ENCODE measurements around the gene CASP5.

Gene CASP5

DNA sequence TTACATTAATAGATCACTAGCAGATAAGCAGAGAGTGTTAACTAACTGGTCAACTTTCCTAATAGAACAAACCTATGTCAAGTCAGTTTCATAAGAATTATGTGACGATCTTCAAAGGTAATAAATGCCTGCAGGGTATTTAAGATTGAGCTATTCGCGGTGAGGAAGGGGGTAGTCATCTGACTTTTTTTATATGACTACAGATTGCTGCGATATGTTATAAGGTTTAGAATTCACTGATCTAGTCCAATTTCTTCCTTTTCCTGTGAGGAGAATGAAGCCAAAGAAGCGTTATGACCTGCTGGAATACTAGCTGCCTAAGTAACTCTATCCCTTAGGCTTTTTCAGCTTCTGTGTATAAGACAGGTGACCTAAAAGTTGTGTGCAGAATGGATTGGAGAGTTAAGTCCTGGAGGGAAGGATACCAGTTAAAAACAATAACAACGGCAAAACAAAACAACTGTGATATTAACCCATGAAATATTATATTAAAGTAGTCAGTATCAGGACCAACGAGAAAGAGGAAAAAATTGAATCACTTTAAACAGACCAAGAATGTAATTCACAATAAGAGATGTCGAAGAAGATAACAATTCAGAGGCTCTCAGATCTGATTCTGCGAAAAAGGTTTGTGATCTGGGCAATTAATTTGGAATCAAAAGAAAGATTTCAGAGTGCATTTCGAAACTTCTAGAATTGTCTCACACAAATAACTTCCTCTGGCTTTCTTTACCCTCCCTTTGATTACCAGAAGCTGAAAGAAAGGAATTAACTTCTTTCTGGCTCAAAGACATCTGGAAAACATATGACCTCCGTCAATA, 55.2 kb downstream of the CASP5 start:
- peak overlapping the region; percentile 85 for H3K4me3 ChIP-seq (ENCODE audit: low read length)
- peak; percentile 58 for DNase-seq (ENCODE audit: low read depth)
- no peak for TF ChIP-seq CTCF (IDR thresholded peaks at IDR 0.05; ENCODE audit: insufficient read depth, low read depth, low read length, missing control alignments)

GRCh38 chr11:104965735-104966134, 57.2 kb downstream of the CASP5 start:
- peak; percentile 75 for DNase-seq (ENCODE audit: low read depth)
- peak overlapping the region; percentile 85 for H3K4me3 ChIP-seq (ENCODE audit: low read length)
- no peak for TF ChIP-seq CTCF (IDR thresholded peaks at IDR 0.05; ENCODE audit: insufficient read depth, low read depth, low read length, missing control alignments)

DNA sequence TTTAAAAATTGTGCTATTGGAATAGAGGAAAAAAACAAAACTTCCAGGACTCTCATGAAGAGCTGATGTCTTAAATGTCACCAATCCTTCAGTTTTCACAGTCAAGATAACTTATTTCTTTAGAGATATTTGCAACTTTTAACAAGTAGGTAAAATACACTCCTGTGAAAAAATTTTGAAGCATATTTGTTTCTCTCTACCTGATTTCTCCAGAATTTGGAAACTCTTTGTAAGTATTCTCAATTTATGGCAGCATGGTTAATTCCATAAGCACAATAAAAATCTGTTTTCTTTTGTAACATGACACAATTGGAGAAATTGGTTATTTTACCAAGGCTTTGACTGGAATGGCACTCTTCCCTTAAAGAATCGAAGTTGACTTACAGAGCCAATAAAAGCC, 58.7 kb downstream of the CASP5 start:
- no peak overlapping the region for H3K4me3 ChIP-seq (ENCODE audit: low read length)
- TF ChIP-seq CTCF (IDR thresholded peaks at IDR 0.05; ENCODE audit: insufficient read depth, low read depth, low read length, missing control alignments): no peak
- no peak for DNase-seq (ENCODE audit: low read depth)

- no peak for DNase-seq (ENCODE audit: low read depth)
- no peak overlapping the region for H3K4me3 ChIP-seq (ENCODE audit: low read length)
- TF ChIP-seq CTCF (IDR thresholded peaks at IDR 0.05; ENCODE audit: insufficient read depth, low read depth, low read length, missing control alignments): no peak
These were observed 60.1 kb downstream of the CASP5 start for GRCh38 chr11:104962852-104963251.

DNA sequence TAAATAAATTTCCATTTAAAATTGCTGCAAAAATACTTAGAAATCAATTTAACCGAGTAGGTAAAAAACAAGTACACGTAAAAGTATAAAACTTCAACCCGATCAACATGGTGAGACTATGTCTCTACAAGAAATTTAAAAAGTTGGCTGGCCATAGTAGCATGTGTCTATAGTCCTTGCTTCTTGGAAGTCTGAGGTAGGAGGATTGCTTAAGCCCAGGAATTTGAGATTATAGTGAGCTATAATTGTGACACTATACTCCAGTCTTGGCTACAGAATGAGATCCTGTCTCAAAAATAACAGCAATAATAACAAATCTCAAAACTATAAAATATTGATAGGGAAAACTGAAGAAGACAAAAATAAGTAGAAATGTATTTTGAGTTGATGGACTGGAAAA, 65.7 kb downstream of the CASP5 start:
- no peak for TF ChIP-seq CTCF (IDR thresholded peaks at IDR 0.05; ENCODE audit: insufficient read depth, low read depth, low read length, missing control alignments)
- DNase-seq (ENCODE audit: low read depth): no peak
- no peak overlapping the region for H3K4me3 ChIP-seq (ENCODE audit: low read length)

DNA sequence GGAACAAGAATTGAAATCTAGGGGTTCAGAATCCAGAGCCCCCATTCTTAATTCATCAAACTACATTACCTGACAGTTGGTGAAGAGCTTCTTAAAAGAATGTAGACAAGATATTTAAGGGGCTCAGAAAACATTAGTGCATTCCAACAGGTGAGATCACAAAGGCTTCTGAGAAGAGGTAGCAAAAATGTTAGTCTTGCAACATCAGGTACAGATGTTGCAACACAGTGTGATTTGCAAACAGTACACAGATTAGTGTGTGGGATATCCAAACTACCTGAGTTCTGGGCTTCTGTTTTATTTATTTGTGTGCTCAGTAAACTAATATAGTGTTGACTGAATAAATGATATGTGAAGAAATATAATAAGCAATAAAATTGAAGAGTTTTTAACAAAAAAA, 66.4 kb downstream of the CASP5 start:
- no peak for TF ChIP-seq CTCF (IDR thresholded peaks at IDR 0.05; ENCODE audit: insufficient read depth, low read depth, low read length, missing control alignments)
- H3K4me3 ChIP-seq (ENCODE audit: low read length): no peak overlapping the region
- DNase-seq (ENCODE audit: low read depth): peak; percentile 87

DNA sequence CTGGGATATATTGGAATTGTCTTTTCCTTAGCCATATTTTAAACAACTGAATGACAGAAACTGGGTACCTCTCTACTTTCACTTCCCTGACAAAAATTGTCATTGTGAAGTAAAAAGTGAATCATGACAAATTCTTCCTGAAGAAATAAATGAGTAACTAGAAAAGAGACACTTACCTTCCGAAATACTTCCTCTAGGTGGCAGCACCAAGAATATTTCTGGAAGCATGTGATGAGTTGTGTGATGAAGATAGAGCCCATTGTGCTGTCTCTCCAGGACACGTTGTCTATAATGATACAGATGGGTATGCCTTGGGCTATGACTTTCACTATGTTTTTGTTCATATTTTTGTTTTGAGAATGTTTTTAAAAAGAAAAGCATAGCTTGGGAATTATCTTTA, 76.1 kb downstream of the CASP5 start:
- no peak overlapping the region for H3K4me3 ChIP-seq (ENCODE audit: low read length)
- peak; percentile 80 for DNase-seq (ENCODE audit: low read depth)
- TF ChIP-seq CTCF (IDR thresholded peaks at IDR 0.05; ENCODE audit: insufficient read depth, low read depth, low read length, missing control alignments): peak; percentile 61
